ENCODE results near the gene QPCTL. TPM values are rescaled to one million over a fixed set of nuclear protein-coding genes. Genes with fewer than 3 reads are reported as not detected.

QPCTL gene
- total RNA-seq, 1 donor from 2014 or later = 11.9 TPM

DNA sequence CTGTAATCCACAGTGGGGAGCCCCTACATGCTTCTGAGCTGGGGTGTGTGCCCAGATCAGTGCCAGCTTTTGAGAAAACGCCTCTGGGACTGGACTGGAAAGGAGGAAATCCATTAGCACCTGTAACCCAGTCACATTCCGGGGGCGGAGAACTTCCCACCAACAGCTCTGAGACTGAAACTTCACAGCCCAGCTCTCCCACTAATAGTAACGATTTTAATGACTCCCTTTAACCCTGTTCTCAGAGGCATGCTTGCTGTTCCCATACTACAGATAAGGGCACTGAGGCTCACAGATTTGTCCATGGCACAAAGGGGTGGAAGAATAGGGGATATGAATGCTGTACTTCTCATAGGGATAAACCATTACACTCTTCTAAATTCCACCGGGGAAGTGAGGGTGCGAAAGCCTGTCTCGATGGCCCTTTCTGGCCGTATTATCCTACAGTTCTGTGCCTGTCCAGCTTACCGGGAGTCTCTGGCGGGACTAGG is 37.4 kb downstream of the QPCTL start:
- peak overlapping the region; percentile 94 for H3K27ac Mint-ChIP-seq (ENCODE audit: unreplicated experiment)
- H3K36me3 Mint-ChIP-seq (ENCODE audit: low read depth) = no peaks in the 10 kb centered on the region
- H3K27me3 Mint-ChIP-seq (ENCODE audit: low read depth) = no peaks in the 10 kb centered on the region
- no peaks in the 10 kb centered on the region for H3K9me3 Mint-ChIP-seq (ENCODE audit: low read depth)
- H3K4me1 Mint-ChIP-seq (ENCODE audit: low read depth) = peaks cover 20% of the 10 kb centered on the region
- DNase-seq (ENCODE audit: low spot score) = no peak
- TF ChIP-seq, protein P1, sequence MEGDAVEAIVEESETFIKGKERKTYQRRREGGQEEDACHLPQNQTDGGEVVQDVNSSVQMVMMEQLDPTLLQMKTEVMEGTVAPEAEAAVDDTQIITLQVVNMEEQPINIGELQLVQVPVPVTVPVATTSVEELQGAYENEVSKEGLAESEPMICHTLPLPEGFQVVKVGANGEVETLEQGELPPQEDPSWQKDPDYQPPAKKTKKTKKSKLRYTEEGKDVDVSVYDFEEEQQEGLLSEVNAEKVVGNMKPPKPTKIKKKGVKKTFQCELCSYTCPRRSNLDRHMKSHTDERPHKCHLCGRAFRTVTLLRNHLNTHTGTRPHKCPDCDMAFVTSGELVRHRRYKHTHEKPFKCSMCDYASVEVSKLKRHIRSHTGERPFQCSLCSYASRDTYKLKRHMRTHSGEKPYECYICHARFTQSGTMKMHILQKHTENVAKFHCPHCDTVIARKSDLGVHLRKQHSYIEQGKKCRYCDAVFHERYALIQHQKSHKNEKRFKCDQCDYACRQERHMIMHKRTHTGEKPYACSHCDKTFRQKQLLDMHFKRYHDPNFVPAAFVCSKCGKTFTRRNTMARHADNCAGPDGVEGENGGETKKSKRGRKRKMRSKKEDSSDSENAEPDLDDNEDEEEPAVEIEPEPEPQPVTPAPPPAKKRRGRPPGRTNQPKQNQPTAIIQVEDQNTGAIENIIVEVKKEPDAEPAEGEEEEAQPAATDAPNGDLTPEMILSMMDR (IDR thresholded peaks at IDR 0.05) = no peak
- peak overlapping the region; percentile 98 for H3K4me3 Mint-ChIP-seq (ENCODE audit: unreplicated experiment)

- peaks cover 20% of the 10 kb centered on the region for H3K4me1 Mint-ChIP-seq (ENCODE audit: low read depth)
- peak; percentile 98 for DNase-seq (ENCODE audit: low spot score)
- H3K9me3 Mint-ChIP-seq (ENCODE audit: low read depth) = no peaks in the 10 kb centered on the region
- H3K27ac Mint-ChIP-seq (ENCODE audit: unreplicated experiment) = peak within 1 kb of the TSS; percentile 94
- TF ChIP-seq, protein P1 (IDR thresholded peaks at IDR 0.05) = peak; percentile 37
- H3K36me3 Mint-ChIP-seq (ENCODE audit: low read depth) = no peaks in the 10 kb centered on the region
- H3K27me3 Mint-ChIP-seq (ENCODE audit: low read depth) = no peaks in the 10 kb centered on the region
- H3K4me3 Mint-ChIP-seq (ENCODE audit: unreplicated experiment) = peak within 1 kb of the TSS; percentile 98
Measured at GRCh38 chr19:45730368-45731288, 38.2 kb downstream of the QPCTL start, which contains the start of gene FBXO46. Gene FBXO46, minus strand, starts transcription at chr19:45730896. Its CDS starts 17,401 bp downstream, at chr19:45713495.

DNA sequence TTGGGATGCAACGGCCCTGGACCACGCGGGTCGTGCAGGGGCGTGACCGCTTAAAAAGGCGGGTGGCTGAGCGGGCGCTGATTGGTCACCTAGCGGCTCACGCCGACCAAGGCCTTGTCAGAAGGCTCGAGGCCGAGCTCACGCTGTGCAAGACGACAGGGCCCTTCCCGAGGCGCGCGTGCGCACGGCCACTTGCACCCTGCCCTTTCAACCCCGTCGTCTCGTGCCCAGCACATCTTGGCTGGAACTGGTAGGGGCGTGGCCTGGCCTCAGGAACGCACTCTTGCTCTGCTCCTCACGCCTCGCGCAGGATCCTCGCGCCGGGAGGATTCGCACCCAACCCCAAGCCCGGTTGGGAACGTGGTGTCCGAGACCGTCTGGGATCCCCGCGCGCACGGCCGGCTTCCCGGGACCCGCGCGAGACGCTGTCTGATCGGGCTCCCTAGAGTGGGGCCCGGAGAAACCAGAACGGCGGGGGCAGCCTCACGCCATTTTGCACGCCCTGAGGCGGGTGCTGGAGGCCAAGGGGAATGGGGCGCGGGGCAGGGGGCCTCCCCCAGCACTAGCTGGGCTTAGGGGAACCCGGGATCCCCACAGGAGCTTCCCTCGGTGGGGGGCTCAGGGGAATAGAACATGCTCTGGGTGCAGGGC is 40.8 kb downstream of the QPCTL start, which contains the start of gene MEIOSIN:
Gene MEIOSIN (plus strand): TSS at position 280 of the 651 bp plus-strand sequence. CDS start 1,938 bp downstream, outside the sequence.
- no peak within 1 kb of the TSS for H3K27ac Mint-ChIP-seq (ENCODE audit: unreplicated experiment)
- no peaks in the 10 kb centered on the region for H3K36me3 Mint-ChIP-seq (ENCODE audit: low read depth)
- no peak for DNase-seq (ENCODE audit: low spot score)
- no peaks in the 10 kb centered on the region for H3K27me3 Mint-ChIP-seq (ENCODE audit: low read depth)
- peaks cover 16% of the 10 kb centered on the region for H3K4me1 Mint-ChIP-seq (ENCODE audit: low read depth)
- no peaks in the 10 kb centered on the region for H3K9me3 Mint-ChIP-seq (ENCODE audit: low read depth)
- H3K4me3 Mint-ChIP-seq (ENCODE audit: unreplicated experiment) = no peak within 1 kb of the TSS
- TF ChIP-seq, protein P1 (IDR thresholded peaks at IDR 0.05) = no peak

DNA sequence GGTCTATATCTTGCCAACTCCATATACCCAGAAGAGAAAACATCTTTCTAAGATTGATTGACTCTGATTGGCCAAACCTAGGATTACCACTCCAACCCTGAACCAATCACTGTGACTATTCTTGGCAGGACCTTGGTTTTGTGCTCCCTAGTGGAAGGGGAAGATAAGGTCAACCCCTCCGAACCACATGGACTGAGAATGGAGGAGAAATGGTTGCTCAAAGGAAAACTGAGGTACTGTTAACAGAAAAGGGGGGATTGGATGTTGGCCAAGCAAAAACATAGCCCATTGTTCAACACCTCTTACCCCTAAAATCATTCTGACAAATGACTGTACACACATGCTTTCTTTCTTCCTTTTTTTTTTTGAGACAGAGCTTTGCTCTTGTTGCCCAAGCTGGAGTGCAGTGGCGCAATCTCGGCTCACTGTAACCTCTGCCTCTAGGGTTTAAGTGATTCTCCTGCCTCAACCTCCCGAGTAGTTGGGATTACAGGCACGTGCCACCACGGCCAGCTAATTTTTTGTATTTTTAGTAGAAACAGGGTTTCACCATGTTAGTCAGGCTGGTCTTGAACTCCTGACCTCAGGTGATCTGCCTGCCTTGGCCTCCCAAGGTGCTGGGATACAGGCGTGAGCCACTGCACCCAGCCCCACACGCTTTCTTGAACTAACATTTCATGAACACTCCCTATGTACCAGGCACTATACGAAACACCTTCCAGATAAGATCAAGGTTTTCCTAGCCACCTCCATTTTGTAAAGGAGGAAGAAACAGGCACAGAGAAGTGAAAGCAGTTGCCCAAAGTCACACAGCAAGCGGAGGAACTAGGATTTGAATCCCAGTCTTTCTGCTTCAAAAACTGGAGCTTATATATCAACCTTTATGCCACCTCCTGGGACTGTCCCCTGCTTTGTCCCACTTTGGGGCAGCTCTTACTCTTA is 47.3 kb downstream of the QPCTL start:
- Mint-ChIP-seq H3K27me3 (ENCODE audit: low read depth) (no peaks in the 10 kb centered on the region), H3K36me3 (ENCODE audit: low read depth) (no peaks in the 10 kb centered on the region), H3K4me3 (ENCODE audit: unreplicated experiment) (no peak overlapping the region), H3K27ac (ENCODE audit: unreplicated experiment) (no peak overlapping the region), H3K9me3 (ENCODE audit: low read depth) (no peaks in the 10 kb centered on the region), H3K4me1 (ENCODE audit: low read depth) (no peaks in the 10 kb centered on the region)
- no peak for DNase-seq (ENCODE audit: low spot score)
- TF ChIP-seq, protein P1 (IDR thresholded peaks at IDR 0.05) = no peak
